Inferior parietal cortex (tissue), 1 donor: ENCODE data around the gene CBL.

Source experiments
- DNase-seq: peaks from one replicate; pipeline ENCODE4 v3.0.0-alpha.2; 2016; ENCODE audit errors: extremely low spot score

Gene CBL

DNA sequence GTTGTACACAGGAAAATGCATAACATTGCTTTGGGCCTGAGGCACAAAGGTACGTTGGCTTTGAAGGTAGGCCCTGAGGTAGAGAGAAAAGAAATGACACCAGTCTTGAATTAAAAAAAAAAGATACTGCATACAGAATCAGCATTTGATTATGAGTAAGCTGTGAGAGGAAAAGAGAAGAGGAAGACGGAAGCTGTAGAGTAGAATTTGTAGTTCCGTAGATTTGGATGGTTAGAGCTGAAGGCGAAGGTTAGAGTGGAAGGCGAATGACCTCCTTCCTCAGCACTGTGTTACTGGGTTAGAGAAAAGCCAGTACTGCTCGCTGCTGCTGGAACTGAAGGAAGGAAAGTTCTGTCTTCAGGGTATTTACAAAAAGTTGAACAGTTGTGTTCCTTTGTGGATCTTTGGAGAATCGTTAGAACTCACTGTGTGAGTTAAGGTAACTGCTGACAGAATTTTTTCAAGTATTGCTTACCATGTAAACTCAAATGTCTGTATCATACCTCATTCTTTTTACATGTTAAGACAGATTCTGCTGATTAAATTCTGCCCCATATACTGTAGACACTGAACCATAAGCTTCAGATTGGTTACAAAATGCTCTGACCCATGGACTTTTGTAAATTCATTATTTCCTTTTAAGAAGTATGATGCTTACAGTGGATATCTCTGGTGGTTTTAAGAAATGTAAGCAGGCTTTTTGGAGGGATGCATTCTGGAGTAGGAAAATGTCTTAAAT lies 60.5 kb downstream of the CBL start:
- DNase-seq = no peak

DNA sequence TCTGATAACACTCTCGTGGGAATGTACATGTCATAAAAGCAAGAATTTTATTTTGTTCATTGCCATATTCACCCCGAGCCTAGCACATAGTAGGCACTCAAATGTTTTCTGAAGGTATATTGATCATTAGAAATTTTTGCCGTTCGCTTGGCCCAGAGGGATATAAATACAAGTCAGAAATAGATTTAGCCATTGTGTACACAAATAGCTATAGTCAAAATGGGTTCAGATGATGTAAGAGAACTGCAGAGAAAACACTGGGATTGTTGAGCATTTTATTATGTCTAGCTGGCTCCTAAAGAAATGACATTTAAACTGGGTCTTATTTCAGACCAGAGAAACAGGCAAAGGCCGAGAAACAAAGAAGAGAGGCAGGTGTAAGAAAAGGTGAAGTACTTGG lies 61.5 kb downstream of the CBL start:
- no peak for DNase-seq

DNA sequence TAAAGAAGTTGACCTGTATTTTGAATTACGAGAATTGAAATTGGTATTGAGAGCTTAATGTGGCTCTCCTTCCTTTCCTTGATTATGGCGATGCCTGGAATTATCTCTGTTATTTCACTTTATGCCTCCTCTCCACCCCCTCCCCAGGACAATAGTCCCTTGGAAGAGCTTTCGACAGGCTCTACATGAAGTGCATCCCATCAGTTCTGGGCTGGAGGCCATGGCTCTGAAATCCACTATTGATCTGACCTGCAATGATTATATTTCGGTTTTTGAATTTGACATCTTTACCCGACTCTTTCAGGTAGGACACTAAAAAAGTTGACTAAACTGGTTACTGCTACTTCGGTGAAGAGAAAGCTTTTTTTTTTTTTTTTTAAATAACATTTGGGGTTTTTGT lies 67.6 kb downstream of the CBL start:
- no peak for DNase-seq

DNA sequence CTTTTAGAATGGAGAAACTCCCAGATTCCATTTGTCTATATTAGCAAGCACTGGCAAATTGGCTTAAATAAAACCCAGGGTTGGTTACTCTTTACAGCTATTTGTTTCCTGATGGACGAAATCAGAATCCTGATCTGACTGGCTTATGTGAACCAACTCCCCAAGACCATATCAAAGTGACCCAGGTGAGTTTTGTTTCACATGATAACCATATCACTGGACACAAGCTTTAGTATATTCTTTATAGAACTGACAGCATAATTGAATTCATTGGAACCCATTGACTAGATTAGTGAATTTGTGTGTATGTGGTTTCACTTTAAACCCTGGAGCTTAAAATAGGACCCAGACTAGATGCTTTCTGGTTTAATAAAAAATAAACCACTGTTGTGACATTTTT lies 71.5 kb downstream of the CBL start:
- no peak for DNase-seq

DNA sequence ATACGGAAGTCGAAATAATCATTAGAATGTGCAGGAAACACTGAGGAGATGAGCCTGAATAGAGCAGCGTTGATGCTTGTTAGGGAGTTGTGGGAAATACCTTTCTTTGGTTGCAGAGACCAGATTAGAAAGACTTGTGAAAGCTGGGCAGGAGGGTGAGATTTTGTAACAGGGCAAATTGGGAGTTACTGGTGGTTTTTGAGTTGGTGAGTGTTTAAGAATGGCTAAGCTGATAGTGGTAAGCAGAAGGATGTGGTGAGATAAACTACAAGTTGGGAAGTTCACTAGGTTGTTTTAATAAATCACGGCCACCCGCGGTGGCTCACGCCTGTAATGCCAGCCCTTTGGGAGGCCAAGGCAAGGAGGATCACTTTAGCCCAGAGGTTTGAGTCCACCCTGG lies 76.4 kb downstream of the CBL start:
- DNase-seq = no peak

DNA sequence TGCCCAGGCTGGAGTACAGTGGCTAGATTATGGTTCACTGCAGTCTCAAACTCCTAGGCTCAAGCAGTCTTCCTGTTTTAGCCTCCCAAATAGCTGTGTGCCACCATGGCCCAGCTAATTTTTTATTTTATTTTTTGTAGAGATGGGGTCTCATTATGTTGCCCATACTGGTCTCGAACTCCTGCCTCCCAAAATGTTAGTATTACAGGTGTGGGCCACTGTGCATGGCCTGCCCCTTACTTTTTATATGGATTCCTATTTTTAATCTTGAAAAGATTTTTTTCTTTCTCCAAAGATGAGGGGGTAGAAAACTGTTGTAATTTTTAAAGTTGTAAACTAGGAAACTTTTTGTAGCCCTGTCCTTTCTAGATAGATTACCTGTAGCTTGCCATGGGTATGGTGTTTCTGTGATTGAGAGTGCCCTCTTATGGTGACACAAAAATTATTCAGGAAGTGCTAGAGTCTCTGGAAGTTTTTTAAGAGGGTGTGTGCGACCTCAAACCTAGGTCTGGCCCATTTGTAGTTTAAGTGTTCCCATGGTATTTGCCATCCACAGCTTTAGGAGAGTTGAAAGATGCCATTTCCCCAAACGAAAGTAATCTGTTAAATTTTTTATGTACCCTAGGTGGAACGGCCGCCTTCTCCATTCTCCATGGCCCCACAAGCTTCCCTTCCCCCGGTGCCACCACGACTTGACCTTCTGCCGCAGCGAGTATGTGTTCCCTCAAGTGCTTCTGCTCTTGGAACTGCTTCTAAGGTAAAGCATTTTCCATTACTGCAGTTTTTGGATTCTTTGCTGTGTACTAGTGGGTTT lies 78.4 kb downstream of the CBL start:
- DNase-seq = no peak

DNA sequence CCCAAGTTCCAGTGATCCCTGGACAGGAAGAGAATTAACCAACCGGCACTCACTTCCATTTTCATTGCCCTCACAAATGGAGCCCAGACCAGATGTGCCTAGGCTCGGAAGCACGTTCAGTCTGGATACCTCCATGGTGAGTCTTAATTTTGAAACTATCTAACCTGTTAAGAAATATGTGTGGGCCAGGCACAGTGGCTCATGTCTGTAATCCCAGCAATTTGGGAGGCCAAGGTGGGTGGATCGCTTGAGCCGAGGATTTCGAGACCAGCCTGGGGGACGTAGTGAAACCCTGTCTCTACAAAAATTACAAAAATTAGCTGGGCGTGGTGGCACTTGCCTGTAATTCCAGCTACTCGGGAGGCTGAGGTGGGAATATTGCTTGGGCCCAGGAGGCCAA lies 79.3 kb downstream of the CBL start:
- DNase-seq = no peak

DNA sequence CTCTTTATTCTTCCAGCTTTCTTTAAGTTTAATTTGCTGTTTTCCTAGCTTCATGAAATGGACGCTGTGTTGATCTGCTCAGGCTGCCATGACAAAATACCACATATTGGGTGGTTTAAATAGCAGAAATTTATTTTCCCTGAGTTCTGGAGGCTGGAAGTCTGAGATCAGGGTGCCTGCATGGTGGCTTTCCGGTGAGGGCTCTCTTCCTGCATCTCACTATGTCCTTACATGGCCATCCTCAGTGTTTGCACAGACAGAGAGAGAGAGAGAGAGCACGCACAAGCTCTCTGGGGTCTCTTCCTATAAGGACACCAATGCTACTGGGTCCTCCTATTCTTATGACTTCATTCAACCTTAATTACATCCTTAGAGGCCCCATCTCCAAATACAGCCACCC lies 82.1 kb downstream of the CBL start:
- DNase-seq = no peak

DNA sequence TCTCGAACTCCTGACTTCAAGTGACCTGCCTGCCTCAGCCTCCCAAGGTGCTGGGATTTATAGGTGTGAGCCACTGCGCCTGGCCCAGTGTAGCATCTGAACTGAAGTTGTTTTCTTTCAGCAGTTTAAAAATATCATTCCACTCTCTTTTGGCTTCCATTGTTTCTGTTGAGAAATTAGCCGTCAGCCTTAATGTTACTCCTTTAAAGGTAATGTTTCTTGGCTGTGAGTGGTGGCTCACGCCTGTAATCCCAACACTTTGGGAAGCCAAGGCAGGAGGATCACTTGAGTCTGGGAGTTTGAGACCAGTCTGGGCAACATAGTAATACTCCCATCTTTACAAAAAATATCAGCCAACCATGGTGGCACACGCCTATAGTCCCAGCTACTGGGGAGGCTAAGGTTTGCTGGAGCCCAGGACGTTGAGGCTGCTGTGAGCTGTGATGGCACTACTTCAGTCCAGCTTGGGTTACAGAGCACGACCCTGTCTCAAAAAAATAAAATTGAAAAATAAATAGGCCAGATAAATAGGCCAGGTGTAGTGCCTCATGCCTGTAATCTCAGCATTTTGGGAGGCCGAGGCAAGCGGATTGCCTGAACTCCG lies 84.9 kb downstream of the CBL start:
- DNase-seq = no peak

DNA sequence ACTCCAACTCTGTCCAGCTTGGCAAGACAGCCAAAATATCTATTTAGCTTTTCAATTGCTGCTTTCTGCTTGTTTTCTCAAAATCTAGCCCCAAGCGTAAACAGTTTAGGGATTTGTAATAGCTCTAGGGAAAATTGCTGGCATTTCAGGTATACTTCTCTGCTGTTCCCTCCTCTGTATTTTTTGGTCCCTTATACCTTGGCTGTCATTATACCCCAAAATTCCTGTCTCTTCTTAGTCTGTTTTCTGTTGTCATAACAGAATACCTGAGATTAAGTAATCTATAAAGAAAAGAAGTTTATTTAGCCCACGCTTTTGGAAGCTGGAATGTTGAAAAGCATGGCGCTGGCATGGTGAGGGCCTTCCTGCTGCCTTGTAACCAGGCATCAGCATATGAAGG lies 87.3 kb downstream of the CBL start:
- no peak for DNase-seq

DNA sequence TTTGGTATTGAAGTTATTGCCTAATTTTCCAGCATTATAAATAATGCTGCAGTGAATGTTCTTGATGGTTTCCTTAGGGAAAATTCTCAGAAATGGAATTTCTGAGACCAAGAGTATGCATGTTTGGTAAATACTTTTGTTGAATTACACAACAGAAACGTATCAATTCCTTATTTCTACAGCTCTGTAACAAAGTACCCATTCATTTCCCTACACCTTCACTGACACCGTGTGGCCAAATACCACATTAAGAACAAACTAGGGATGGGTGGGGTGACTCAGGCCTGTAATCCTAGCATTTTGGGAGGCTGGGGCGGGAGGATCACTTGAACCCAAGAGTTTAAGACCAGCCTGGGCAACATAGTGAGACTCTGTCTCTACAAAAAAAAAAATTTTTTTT lies 89.0 kb downstream of the CBL start:
- DNase-seq = no peak

DNA sequence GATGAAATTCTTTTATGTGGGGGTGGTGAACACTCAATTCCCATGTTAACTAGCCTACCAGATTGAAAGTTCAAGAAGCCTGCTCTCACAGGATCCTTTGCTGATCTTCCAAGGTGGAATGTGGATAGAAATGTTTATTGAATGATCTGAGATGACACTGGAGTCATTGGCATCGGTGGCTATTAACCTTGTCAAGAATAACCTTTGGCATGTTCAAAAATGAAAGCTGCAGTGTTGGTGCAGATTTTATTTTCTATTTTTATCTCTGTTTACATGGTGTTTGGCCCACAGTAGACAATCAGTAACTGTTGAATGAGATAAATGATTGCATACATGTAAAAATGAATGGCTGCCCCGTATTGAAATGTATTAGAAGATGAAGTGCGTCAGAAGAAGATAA lies 91.8 kb downstream of the CBL start:
- no peak for DNase-seq

DNA sequence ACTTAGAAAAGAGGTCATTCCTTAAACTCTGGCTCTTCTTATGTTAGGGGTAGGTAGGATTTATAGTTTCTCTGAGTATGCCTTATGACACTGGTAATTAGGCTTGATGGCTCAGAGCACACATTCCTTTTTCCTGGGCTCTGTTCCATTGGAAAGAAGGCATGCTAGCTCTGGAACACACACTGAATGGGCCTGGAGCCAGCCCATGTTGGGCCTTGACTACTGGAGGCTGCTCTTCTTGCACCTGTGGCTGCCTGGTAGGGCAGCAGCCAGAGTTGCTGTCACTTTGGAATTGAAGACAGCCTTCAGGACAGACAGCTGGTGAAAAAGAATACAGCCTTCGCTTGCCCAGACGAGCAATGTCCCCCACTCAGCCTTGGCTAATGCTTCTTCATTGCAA lies 92.6 kb downstream of the CBL start:
- no peak for DNase-seq

DNA sequence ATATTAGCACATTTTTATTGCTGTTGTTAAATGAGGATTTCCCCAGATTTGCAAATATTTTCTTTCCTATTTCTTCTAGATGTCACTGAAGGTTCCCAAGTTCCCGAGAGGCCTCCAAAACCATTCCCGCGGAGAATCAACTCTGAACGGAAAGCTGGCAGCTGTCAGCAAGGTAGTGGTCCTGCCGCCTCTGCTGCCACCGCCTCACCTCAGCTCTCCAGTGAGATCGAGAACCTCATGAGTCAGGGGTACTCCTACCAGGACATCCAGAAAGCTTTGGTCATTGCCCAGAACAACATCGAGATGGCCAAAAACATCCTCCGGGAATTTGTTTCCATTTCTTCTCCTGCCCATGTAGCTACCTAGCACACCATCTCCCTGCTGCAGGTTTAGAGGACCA lies 93.3 kb downstream of the CBL start:
- no peak for DNase-seq

DNA sequence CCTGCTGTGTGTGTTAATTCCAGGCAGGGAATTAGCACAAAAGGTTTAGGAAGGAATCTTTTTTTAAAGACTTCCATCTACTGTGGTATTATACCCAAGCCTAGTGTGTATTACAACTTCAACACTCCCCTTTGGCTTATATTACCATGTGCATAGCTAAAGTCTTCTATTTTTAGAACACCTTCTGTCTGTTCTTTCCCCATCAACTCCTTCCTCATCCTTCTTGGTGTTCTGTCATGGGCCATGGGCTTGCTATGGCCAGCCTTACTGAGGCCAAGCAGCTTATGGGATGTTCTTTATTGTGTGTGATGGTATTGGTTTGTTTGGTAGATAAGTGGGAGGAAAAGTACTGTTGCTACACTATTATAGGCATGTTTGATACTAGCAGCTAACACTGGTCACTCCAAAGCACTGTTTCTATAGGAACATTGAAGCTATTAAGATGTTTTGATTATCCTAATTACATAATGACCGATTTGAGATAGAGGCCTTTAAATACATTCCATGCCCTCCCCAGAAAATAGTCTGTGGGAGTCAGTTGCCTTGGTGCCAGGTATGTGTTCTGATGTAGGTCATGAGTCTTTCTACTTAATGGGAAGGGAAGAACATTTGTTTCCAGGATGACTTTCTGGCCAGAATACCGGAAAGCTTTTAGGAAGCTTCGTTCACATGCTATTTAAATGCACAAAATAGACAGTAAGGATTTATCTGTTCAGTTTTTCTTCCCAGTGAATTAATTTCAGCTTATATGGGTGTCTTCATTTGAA lies 94.2 kb downstream of the CBL start:
- DNase-seq = no peak

DNA sequence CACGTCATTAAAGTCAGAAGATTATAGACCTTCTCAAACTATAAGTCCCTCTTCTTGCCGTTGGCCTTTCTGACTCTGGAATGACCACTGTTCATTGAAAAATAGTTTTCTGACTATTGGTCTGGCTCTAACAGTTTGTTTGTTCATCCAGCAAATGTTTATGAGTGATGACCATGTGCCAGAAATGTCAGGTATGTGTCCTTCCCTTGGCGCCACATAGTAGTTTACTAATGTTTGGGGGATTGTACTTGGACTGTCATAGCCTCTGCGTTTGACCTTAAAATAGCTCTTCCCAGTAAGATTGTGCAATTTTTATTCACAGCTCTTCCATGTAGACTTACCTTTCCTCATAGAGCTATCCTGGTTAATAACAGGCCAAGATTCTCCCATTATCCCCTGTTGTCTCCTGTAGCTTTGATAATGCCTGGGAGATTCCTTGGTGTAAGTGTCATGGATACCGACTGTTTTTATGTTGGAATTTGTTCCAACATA lies 97.1 kb downstream of the CBL start:
- no peak for DNase-seq

DNA sequence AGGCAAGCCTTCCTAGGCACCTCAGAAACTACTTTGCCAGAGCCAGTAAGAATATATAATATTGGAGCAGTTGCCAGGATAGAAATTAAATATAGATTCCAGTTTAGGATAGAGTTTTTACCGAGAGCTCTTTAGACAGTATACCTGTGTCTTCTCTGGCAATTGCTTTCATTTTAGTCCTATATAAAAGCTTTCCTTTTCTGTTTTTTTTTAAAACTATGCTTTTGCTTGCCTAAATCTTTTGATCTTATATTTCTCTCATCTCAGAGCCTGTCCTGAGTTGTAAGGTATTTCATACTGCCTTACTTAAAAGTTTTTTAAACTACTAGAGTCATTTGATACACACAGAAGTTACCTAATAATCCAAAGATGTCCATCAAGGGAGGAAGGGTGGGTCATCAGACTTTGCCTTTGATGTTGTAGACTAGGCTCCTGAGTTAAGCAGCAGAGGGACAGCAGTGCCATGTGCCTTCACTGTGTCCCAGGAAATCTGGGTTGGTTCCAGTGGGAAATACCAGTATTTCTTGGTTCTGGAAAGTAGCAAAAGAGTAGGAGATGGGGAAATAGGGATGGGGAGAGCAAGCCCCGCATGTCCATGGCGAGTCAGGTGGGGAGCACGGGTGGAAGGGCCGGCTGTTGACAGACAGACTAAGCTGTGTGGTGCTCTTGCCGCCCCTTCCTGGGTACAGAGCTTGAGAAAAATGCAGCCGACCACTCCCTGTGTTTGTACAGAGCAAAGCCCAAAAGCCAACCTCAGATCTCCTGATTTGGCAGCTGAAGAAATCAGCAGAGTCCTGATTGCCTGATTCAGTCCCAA lies 99.6 kb downstream of the CBL start:
- no peak for DNase-seq

DNA sequence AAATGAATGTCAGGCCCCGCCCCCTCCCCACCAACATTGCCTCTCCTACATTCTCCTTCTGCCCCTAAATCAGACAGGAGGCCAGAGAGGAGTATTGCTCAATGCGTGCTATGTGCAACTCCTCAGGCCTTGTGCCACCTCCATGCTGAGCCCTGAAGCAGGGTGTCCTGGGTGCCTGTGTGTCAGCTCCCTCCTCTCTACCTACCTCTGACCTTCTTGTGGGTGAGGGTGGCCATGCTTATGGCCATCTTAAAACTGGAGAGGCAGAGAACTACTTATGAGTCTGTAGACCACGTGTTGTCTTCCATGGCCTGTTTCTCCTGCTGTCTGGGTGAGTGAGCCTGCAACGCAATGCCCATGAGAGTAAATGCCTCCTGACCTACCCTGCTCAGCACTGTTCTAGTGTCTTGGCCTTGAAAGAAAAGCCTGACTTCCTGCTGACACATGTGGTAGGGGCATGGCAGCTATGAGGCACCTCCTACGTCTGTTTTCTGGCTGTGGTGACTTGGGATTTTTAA lies 100.3 kb downstream of the CBL start:
- no peak for DNase-seq

DNA sequence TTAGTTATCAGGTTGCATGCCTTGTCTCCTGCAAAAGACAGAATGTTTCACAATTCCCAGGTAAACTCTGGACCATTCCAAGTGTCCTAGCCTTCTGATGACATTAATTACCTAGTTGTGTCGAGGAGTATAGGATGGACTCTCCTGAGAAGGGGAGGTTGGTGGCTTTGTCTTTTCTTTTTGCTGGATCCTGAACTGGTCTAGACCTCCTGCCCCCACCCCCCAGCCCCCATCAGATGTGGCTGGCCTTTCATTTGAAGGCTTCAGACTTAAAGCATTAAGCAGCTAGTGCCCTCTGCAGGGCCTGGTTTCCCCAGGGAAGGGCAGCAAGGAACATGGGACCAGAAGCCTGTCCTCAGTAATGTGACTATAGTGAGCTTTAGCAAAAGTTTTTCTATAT lies 101.1 kb downstream of the CBL start:
- no peak for DNase-seq

DNA sequence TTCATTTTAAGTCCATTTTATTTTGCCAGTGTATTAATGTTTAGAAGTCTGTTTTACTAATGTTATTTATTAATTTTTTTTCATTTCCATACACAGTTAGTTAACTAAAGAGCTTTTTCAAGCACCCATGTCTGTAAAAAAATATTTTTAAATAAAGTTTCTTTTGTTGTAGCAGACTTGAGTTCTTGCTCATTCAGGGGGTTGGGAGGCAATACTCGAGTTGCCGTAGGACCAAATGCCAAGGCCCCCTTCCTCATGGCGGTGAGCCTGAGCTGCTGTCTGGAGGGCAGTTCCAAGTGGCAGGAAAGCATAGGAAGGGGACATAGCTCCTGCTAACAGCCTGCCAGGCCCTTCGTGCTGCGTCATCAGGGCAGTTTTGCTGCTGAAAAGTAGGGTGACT lies 101.8 kb downstream of the CBL start:
- DNase-seq = no peak

DNA sequence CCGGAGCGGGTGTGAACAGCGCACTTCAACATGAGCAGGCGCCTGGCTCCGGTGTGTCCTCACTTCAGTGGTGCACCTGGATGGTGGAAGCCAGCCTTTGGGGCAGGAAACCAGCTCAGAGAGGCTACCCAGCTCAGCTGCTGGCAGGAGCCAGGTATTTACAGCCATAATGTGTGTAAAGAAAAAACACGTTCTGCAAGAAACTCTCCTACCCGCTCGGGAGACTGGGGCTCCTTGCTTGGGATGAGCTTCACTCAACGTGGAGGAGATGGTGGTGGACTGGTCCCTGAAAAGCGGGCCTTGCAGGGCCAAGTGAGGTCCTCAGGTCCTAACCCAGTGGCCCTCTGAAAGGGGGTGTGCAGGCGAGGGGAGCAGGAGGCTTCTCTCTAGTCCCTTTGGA lies 103.3 kb downstream of the CBL start:
- no peak for DNase-seq
